ENCODE data around the gene PSMB10.
A peak's percentile ranks its signal among the peaks of the same experiment; 100 is the strongest.

The PSMB10 gene

DNA sequence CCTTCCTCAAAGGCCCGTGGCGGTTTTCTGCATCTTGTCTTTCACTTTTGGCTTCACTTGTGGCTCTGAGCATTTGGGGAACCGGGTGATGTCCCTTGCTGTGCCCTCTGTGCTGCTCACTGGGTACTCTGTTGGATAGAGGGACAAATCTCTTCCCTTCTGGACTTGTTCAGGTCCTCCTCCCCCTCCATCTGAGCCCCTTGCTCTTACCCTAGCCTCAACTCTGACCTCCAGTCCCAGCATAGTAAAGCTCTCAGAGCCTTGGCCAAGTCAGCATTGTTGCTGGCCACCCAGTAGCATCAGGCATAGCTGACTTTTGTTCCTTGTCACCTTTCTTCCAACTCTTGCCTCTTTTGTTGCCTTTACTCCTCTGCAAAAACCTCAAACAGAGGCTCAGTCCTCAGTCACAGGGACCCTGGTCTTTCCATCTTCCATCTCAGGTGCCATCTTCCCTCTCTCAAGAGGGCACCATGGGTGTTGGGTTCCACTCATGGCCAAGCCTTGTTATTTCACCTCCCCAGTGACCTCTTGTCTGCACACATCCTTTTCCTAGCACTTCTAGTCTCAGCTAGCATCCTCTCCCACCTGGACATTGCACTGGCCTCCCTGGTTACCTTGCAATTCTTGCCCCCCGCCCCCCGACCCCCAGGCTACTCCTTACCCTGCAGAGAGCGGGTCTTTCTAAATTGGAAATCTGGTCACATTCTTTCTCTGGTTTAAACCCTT, 393 bp upstream of the PSMB10 start:
- peak overlapping the region; percentile 88 for H3K4me2 ChIP-seq (ENCODE audit: low read length)
- no peaks in the 10 kb centered on the region for H3K36me3 ChIP-seq (ENCODE audit: control insufficient read depth, insufficient read depth, low read length)
- H2AFZ ChIP-seq: peak overlapping the region; percentile 86
- peak overlapping the region; percentile 58 for H3K9ac ChIP-seq
- no peaks in the 10 kb centered on the region for H3K27me3 ChIP-seq (ENCODE audit: control insufficient read depth, insufficient read depth, low read length)
- no peaks in the 10 kb centered on the region for H3K9me3 ChIP-seq (ENCODE audit: control insufficient read depth, low read length)
- peak overlapping the region; percentile 82 for H3K27ac ChIP-seq
- H3K4me3 ChIP-seq (ENCODE audit: low read depth, low read length): peak overlapping the region; percentile 89
- TF ChIP-seq CTCF (IDR thresholded peaks at IDR 0.05): no peak
- no peaks in the 10 kb centered on the region for H3K79me2 ChIP-seq
- H3K4me1 ChIP-seq: peaks cover 12% of the 10 kb centered on the region

DNA sequence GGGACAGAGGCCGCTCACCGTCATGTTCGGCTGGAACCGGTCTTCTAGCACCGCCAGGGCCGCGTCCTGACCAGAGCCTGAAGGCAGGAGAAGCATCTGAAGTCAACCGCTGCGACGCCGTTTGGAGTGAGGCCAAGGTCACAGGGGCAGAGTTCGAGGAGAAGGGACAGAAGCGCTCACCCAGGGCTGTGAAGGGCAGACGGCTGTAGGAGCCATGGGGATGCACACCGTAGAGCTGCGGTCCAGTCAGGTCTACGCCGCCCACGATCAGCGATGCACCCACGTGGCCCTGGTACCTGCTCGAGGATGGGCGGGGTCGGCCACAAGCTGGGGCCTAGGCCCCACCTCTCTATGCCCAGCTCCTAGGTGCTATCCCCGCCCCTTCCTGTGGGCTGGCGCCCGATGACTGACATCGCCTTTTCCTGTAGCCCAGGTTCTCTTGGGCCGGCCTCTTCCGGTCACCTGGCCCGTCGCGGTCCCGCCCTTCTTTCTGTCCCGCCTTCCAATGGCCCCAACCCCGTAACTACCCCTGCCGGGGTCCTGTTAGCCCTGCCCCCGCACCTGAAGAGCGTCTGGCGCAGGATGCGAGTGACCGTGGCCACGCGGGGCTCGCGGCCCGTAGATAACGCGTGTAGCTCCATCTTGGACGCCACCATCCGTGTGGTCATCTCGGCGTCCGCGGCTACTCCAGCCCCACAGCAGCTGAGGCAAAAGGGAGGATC, 1.1 kb downstream of the PSMB10 start:
- H3K4me2 ChIP-seq (ENCODE audit: low read length): peak overlapping the region; percentile 88
- no peaks in the 10 kb centered on the region for H3K9me3 ChIP-seq (ENCODE audit: control insufficient read depth, low read length)
- H3K27me3 ChIP-seq (ENCODE audit: control insufficient read depth, insufficient read depth, low read length): no peaks in the 10 kb centered on the region
- H3K79me2 ChIP-seq: no peaks in the 10 kb centered on the region
- peaks cover 12% of the 10 kb centered on the region for H3K4me1 ChIP-seq
- no peak for TF ChIP-seq CTCF (IDR thresholded peaks at IDR 0.05)
- peak overlapping the region; percentile 86 for H2AFZ ChIP-seq
- no peaks in the 10 kb centered on the region for H3K36me3 ChIP-seq (ENCODE audit: control insufficient read depth, insufficient read depth, low read length)
- H3K9ac ChIP-seq: peak overlapping the region; percentile 58
- peak overlapping the region; percentile 89 for H3K4me3 ChIP-seq (ENCODE audit: low read depth, low read length)
- peak overlapping the region; percentile 82 for H3K27ac ChIP-seq

DNA sequence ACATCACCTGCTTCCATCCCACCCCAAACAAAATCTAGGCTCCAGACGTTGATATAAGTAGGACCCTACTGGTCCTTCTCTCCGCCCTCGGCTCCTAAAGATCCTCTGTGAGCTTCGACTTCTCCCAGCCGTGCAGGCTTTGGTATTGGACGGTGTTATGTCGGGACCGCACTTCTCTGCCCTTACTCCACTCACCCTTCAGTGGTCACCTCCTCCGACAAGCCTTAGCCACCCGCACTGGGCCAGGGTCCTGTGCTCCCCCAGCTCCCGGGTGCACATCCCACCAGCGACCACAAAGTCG, 1.6 kb downstream of the PSMB10 start:
- no peaks in the 10 kb centered on the region for H3K9me3 ChIP-seq (ENCODE audit: control insufficient read depth, low read length)
- no peak overlapping the region for H3K9ac ChIP-seq
- no peaks in the 10 kb centered on the region for H3K79me2 ChIP-seq
- H3K4me2 ChIP-seq (ENCODE audit: low read length): peak overlapping the region; percentile 88
- peaks cover 12% of the 10 kb centered on the region for H3K4me1 ChIP-seq
- H3K27ac ChIP-seq: peak overlapping the region; percentile 46
- no peaks in the 10 kb centered on the region for H3K27me3 ChIP-seq (ENCODE audit: control insufficient read depth, insufficient read depth, low read length)
- peak overlapping the region; percentile 86 for H2AFZ ChIP-seq
- H3K4me3 ChIP-seq (ENCODE audit: low read depth, low read length): no peak overlapping the region
- H3K36me3 ChIP-seq (ENCODE audit: control insufficient read depth, insufficient read depth, low read length): no peaks in the 10 kb centered on the region
- TF ChIP-seq CTCF (IDR thresholded peaks at IDR 0.05): no peak

GRCh38 chr16:67934306-67935100, 2.1 kb downstream of the PSMB10 start:
- no peak overlapping the region for H2AFZ ChIP-seq
- H3K4me2 ChIP-seq (ENCODE audit: low read length): no peak overlapping the region
- H3K27ac ChIP-seq: peak overlapping the region; percentile 46
- H3K4me3 ChIP-seq (ENCODE audit: low read depth, low read length): no peak overlapping the region
- H3K36me3 ChIP-seq (ENCODE audit: control insufficient read depth, insufficient read depth, low read length): no peaks in the 10 kb centered on the region
- no peaks in the 10 kb centered on the region for H3K27me3 ChIP-seq (ENCODE audit: control insufficient read depth, insufficient read depth, low read length)
- H3K4me1 ChIP-seq: peaks cover 12% of the 10 kb centered on the region
- no peak overlapping the region for H3K9ac ChIP-seq
- no peak for TF ChIP-seq CTCF (IDR thresholded peaks at IDR 0.05)
- H3K79me2 ChIP-seq: no peaks in the 10 kb centered on the region
- no peaks in the 10 kb centered on the region for H3K9me3 ChIP-seq (ENCODE audit: control insufficient read depth, low read length)
